ENCODE results near the gene CFAP206.

Gene CFAP206

DNA sequence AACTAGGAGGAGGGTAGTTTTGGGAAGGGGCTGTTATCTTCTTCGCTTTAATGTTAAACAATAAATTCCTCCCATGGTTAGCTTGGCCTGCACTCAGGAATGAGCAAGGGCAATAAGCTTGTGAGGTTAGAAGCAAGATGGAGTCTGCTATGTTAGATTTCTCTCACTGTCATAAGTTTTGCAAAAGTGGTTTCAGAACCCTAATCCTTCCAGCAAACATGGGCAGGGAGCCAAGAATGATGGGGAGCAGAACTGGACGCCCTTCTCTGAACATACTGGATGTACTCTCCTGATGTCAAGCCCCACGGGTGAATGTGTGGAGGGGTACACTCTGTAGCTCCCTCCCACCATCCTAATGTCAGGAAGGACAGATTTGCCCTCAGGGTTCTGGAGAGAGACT, 40.9 kb upstream of the CFAP206 start:
- Histone ChIP-seq H3K9ac (ENCODE audit: low read length) (no peak overlapping the region), H4K20me1 (ENCODE audit: insufficient read depth, low read length) (no peaks in the 10 kb centered on the region), H3K9me3 (ENCODE audit: insufficient read depth, low read length) (0 out of 2 replicates have a peak, but pooled peaks cover 4% of the 10 kb centered on the region), H3K36me3 (replicated peaks; ENCODE audit: low read depth, low read length) (no peaks in the 10 kb centered on the region), H3K79me2 (ENCODE audit: low read length) (no peaks in the 10 kb centered on the region), H3K4me2 (ENCODE audit: low read length) (no peak overlapping the region), H3K4me1 (ENCODE audit: low read length) (no peaks in the 10 kb centered on the region), H2AFZ (ENCODE audit: low read depth, low read length) (no peak overlapping the region), H3K4me3 (ENCODE audit: low read length) (no peak overlapping the region), H3K27ac (ENCODE audit: low read length) (no peak overlapping the region), H3K27me3 (ENCODE audit: low read depth, low read length) (no peaks in the 10 kb centered on the region)
- no peak for TF ChIP-seq EZH2phosphoT487 (IDR thresholded peaks at IDR 0.05; ENCODE audit: low read depth)
- TF ChIP-seq, protein P1, sequence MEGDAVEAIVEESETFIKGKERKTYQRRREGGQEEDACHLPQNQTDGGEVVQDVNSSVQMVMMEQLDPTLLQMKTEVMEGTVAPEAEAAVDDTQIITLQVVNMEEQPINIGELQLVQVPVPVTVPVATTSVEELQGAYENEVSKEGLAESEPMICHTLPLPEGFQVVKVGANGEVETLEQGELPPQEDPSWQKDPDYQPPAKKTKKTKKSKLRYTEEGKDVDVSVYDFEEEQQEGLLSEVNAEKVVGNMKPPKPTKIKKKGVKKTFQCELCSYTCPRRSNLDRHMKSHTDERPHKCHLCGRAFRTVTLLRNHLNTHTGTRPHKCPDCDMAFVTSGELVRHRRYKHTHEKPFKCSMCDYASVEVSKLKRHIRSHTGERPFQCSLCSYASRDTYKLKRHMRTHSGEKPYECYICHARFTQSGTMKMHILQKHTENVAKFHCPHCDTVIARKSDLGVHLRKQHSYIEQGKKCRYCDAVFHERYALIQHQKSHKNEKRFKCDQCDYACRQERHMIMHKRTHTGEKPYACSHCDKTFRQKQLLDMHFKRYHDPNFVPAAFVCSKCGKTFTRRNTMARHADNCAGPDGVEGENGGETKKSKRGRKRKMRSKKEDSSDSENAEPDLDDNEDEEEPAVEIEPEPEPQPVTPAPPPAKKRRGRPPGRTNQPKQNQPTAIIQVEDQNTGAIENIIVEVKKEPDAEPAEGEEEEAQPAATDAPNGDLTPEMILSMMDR (IDR thresholded peaks at IDR 0.05; ENCODE audit: low read depth, low read length): no peak

DNA sequence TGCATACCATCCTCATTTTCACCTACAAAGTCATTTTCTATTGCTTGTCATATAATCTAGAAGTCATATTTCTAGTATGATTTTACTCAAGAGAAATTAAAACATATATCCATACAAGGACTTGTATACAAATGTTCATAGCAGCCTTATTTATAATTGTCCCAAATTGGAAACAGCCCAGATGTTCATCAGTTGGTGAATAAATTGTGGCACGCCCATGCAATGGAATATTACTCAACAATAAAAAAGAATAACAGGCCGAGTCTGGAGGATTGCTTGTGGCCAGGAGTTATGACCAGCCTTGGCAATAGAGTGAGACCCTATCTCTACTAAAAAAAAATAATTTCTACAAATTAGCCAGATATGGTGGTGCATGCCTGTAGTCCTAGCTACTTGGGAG, 34.4 kb upstream of the CFAP206 start:
- no peaks in the 10 kb centered on the region for H3K9me3 ChIP-seq (ENCODE audit: insufficient read depth, low read length)
- no peak overlapping the region for H3K27ac ChIP-seq (ENCODE audit: low read length)
- TF ChIP-seq, protein P1 (IDR thresholded peaks at IDR 0.05; ENCODE audit: low read depth, low read length): no peak
- no peak for TF ChIP-seq EZH2phosphoT487 (IDR thresholded peaks at IDR 0.05; ENCODE audit: low read depth)
- no peak overlapping the region for H2AFZ ChIP-seq (ENCODE audit: low read depth, low read length)
- no peak overlapping the region for H3K4me2 ChIP-seq (ENCODE audit: low read length)
- no peaks in the 10 kb centered on the region for H3K79me2 ChIP-seq (ENCODE audit: low read length)
- H3K27me3 ChIP-seq (ENCODE audit: low read depth, low read length): no peaks in the 10 kb centered on the region
- no peaks in the 10 kb centered on the region for H3K36me3 ChIP-seq (replicated peaks; ENCODE audit: low read depth, low read length)
- H3K4me1 ChIP-seq (ENCODE audit: low read length): no peaks in the 10 kb centered on the region
- no peak overlapping the region for H3K9ac ChIP-seq (ENCODE audit: low read length)
- no peaks in the 10 kb centered on the region for H4K20me1 ChIP-seq (ENCODE audit: insufficient read depth, low read length)
- H3K4me3 ChIP-seq (ENCODE audit: low read length): no peak overlapping the region

DNA sequence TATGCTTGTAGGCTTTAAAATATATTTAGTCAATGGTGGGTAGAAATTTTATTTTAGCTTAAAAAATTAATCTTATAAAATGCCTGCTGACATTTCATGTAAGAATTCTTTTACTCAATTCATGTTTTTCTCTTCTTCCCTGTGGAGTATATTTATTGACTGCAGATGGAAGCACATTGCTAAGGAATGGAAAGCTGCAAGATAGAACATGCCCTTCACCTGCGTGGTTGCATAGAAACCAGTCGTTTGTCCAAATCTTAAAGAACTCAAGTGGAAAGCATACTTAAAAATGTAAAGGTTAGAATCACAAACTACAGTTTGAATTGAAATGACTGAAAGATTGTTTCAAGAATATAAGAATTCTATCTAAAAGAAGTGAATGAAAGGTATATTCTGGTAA, 32.5 kb upstream of the CFAP206 start:
- Histone ChIP-seq H2AFZ (ENCODE audit: low read depth, low read length) (no peak overlapping the region), H3K36me3 (replicated peaks; ENCODE audit: low read depth, low read length) (no peaks in the 10 kb centered on the region), H3K27ac (ENCODE audit: low read length) (no peak overlapping the region), H3K79me2 (ENCODE audit: low read length) (no peaks in the 10 kb centered on the region), H4K20me1 (ENCODE audit: insufficient read depth, low read length) (no peaks in the 10 kb centered on the region), H3K9me3 (ENCODE audit: insufficient read depth, low read length) (no peaks in the 10 kb centered on the region), H3K4me1 (ENCODE audit: low read length) (peaks cover 6% of the 10 kb centered on the region; the same call in 1 of the 2 replicates), H3K27me3 (ENCODE audit: low read depth, low read length) (no peaks in the 10 kb centered on the region), H3K4me2 (ENCODE audit: low read length) (no peak overlapping the region), H3K4me3 (ENCODE audit: low read length) (no peak overlapping the region), H3K9ac (ENCODE audit: low read length) (no peak overlapping the region)
- TF ChIP-seq EZH2phosphoT487 (IDR thresholded peaks at IDR 0.05; ENCODE audit: low read depth): no peak
- TF ChIP-seq, protein P1 (IDR thresholded peaks at IDR 0.05; ENCODE audit: low read depth, low read length): no peak

DNA sequence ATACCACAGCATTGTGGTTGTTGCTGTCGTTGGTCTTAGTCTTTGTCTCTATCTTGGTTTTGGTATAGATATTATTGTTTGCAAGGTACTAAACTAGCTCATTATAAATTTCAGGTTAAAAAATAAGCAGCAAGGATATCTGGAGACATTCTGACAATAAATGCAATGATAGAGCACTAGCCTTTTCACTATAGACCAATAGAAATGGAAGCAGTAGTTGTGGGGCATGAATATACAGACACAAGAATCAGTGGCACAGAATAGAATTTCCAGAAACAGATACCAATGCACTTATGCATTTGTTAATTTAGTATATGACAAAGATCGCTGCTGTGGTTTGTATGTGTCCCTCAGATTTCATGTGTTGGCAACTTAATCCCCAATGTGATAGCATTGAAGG, 31.1 kb upstream of the CFAP206 start:
- no peak for TF ChIP-seq EZH2phosphoT487 (IDR thresholded peaks at IDR 0.05; ENCODE audit: low read depth)
- TF ChIP-seq, protein P1 (IDR thresholded peaks at IDR 0.05; ENCODE audit: low read depth, low read length): no peak

More for the DNA sequence above, 31.1 kb upstream of the CFAP206 start:
- Histone ChIP-seq H3K9me3 (ENCODE audit: insufficient read depth, low read length) (no peaks in the 10 kb centered on the region), H2AFZ (ENCODE audit: low read depth, low read length) (no peak overlapping the region), H3K9ac (ENCODE audit: low read length) (no peak overlapping the region), H3K27ac (ENCODE audit: low read length) (no peak overlapping the region), H3K79me2 (ENCODE audit: low read length) (no peaks in the 10 kb centered on the region), H3K36me3 (replicated peaks; ENCODE audit: low read depth, low read length) (no peaks in the 10 kb centered on the region), H3K4me1 (ENCODE audit: low read length) (peaks cover 6% of the 10 kb centered on the region; the same call in 1 of the 2 replicates), H3K27me3 (ENCODE audit: low read depth, low read length) (no peaks in the 10 kb centered on the region), H3K4me2 (ENCODE audit: low read length) (no peak overlapping the region), H4K20me1 (ENCODE audit: insufficient read depth, low read length) (no peaks in the 10 kb centered on the region), H3K4me3 (ENCODE audit: low read length) (no peak overlapping the region)
